ENCODE results near the gene POLRMT. TPM values are rescaled to one million over a fixed set of nuclear protein-coding genes. Genes with fewer than 3 reads are reported as not detected.

The POLRMT gene
- total and polyA plus RNA-seq, 2 experiments from 2014 or later, result 98.0 to 148 TPM

- TF ChIP-seq, protein P1, sequence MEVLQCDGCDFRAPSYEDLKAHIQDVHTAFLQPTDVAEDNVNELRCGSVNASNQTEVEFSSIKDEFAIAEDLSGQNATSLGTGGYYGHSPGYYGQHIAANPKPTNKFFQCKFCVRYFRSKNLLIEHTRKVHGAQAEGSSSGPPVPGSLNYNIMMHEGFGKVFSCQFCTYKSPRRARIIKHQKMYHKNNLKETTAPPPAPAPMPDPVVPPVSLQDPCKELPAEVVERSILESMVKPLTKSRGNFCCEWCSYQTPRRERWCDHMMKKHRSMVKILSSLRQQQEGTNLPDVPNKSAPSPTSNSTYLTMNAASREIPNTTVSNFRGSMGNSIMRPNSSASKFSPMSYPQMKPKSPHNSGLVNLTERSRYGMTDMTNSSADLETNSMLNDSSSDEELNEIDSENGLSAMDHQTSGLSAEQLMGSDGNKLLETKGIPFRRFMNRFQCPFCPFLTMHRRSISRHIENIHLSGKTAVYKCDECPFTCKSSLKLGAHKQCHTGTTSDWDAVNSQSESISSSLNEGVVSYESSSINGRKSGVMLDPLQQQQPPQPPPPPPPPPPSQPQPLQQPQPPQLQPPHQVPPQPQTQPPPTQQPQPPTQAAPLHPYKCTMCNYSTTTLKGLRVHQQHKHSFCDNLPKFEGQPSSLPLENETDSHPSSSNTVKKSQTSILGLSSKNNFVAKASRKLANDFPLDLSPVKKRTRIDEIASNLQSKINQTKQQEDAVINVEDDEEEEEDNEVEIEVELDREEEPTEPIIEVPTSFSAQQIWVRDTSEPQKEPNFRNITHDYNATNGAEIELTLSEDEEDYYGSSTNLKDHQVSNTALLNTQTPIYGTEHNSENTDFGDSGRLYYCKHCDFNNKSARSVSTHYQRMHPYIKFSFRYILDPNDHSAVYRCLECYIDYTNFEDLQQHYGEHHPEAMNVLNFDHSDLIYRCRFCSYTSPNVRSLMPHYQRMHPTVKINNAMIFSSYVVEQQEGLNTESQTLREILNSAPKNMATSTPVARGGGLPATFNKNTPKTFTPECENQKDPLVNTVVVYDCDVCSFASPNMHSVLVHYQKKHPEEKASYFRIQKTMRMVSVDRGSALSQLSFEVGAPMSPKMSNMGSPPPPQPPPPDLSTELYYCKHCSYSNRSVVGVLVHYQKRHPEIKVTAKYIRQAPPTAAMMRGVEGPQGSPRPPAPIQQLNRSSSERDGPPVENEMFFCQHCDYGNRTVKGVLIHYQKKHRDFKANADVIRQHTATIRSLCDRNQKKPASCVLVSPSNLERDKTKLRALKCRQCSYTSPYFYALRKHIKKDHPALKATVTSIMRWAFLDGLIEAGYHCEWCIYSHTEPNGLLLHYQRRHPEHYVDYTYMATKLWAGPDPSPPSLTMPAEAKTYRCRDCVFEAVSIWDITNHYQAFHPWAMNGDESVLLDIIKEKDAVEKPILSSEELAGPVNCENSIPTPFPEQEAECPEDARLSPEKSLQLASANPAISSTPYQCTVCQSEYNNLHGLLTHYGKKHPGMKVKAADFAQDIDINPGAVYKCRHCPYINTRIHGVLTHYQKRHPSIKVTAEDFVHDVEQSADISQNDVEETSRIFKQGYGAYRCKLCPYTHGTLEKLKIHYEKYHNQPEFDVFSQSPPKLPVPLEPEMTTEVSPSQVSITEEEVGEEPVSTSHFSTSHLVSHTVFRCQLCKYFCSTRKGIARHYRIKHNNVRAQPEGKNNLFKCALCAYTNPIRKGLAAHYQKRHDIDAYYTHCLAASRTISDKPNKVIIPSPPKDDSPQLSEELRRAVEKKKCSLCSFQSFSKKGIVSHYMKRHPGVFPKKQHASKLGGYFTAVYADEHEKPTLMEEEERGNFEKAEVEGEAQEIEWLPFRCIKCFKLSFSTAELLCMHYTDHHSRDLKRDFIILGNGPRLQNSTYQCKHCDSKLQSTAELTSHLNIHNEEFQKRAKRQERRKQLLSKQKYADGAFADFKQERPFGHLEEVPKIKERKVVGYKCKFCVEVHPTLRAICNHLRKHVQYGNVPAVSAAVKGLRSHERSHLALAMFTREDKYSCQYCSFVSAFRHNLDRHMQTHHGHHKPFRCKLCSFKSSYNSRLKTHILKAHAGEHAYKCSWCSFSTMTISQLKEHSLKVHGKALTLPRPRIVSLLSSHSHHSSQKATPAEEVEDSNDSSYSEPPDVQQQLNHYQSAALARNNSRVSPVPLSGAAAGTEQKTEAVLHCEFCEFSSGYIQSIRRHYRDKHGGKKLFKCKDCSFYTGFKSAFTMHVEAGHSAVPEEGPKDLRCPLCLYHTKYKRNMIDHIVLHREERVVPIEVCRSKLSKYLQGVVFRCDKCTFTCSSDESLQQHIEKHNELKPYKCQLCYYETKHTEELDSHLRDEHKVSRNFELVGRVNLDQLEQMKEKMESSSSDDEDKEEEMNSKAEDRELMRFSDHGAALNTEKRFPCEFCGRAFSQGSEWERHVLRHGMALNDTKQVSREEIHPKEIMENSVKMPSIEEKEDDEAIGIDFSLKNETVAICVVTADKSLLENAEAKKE (CRISPR knock-in tag; IDR thresholded peaks at IDR 0.05), result no peak
- TF ChIP-seq CREB1 (CRISPR knock-in tag; IDR thresholded peaks at IDR 0.05; ENCODE audit: low read depth), result no peak
- no peak for TF ChIP-seq EZH2phosphoT487 (IDR thresholded peaks at IDR 0.05; ENCODE audit: unreplicated experiment)
Measured at GRCh38 chr19:660793-661426, 27.6 kb upstream of the POLRMT start (continued).

DNA sequence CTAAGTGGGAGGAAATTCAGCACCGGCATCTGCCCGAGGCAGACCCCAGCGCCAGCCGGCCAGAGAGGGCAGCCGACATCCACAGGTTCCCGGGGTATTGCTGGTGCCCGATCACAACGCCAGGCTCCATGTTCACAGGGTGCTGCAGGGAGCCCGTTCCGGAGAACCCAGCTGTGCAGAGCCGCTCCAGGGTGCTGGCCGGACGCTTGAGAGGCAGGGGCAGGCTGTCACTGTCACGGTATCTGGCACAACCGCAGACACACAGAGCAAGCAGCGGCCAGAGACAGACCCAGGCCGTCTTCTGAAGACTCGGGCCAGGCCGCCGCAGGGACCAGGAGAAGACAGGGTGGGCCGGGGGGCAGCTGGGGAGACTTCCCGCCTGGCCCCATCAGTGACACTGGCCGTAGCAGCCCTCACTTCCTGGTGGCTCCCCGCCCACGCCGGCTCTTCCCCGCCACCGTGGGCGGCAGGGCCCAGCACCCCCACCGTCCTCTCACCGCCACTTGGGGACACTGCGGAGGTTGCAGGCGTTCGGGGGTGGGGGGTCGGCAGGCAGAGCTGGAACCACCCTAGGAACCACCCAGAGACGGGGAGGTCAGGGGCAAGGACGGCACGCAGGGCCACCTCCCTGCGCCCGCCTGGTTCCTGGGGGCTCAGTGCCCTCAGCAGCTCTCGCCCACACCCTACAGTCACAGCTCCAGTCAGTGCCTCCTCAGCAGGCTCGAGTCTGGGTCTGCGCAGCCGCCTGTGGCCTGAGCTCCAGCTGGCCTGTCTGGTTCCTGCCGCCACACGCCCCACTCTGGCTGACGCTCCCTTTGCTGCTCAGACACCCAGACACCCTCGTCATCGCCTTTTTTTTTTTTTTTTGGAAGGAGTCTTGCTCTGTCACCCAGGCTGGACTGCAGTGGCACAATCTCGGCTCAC lies 25.8 kb upstream of the POLRMT start:
- Mint-ChIP-seq H3K4me1 (peaks cover 13% of the 10 kb centered on the region), H3K27me3 (ENCODE audit: insufficient read depth, low read depth, poor library complexity) (peaks cover 8% of the 10 kb centered on the region), H3K36me3 (ENCODE audit: low read depth) (peaks cover 9% of the 10 kb centered on the region), H3K9me3 (0 out of 3 replicates have a peak, but pooled peaks cover under 1% of the 10 kb centered on the region), H3K4me3 (no peak overlapping the region), H3K27ac (0 out of 2 replicates have a peak overlapping the region, but pooled peaks have one; percentile 40)
- Histone ChIP-seq H3K9me2 (ENCODE audit: insufficient read depth) (no peaks in the 10 kb centered on the region), H3K27me3 (ENCODE audit: insufficient read depth) (no peaks in the 10 kb centered on the region), H3K4me1 (ENCODE audit: insufficient read depth) (peaks cover 6% of the 10 kb centered on the region), H2AFZ (no peak overlapping the region), H4K20me1 (replicated peaks; ENCODE audit: insufficient read depth) (peaks cover 52% of the 10 kb centered on the region), H3K4me2 (no peak overlapping the region), H3K27ac (ENCODE audit: low read depth) (no peak overlapping the region), H3K36me3 (ENCODE audit: insufficient read depth) (no peaks in the 10 kb centered on the region), H3K4me3 (no peak overlapping the region), H3K79me2 (replicated peaks; ENCODE audit: insufficient read depth) (peaks cover 87% of the 10 kb centered on the region), H3F3A (replicated peaks; ENCODE audit: low read depth) (peaks cover 8% of the 10 kb centered on the region; the same call in 1 of the 2 replicates)
- ATAC-seq (no peak), DNase-seq (ENCODE audit: low spot score) (no peak)
- TF ChIP-seq, protein P2, sequence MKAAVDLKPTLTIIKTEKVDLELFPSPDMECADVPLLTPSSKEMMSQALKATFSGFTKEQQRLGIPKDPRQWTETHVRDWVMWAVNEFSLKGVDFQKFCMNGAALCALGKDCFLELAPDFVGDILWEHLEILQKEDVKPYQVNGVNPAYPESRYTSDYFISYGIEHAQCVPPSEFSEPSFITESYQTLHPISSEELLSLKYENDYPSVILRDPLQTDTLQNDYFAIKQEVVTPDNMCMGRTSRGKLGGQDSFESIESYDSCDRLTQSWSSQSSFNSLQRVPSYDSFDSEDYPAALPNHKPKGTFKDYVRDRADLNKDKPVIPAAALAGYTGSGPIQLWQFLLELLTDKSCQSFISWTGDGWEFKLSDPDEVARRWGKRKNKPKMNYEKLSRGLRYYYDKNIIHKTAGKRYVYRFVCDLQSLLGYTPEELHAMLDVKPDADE (IDR thresholded peaks at IDR 0.05), result no peak
- TF ChIP-seq, protein P1 (CRISPR knock-in tag; IDR thresholded peaks at IDR 0.05), result no peak
- TF ChIP-seq EZH2 (IDR thresholded peaks at IDR 0.05; ENCODE audit: low read depth, unreplicated experiment), result no peak
